Activated B cell treated with CpG ODN at 0.5 μM for 24 hours (primary cell): ENCODE measurements around the gene RUVBL2. TPM values are rescaled to one million over a fixed set of nuclear protein-coding genes. Genes with fewer than 3 reads are reported as not detected.
"Not testable (repeated sequence)": the region's sequence is repeated elsewhere in the genome, so short reads cannot be mapped to it uniquely, and the experiment has no call there.

Experiments used
- ATAC-seq: fragments of 200-7000 bp; cut with Tn5 transposase; one replicate; pipeline ENCODE4 v1.10.0; 2021; ENCODE audit warnings: low read depth, mild to moderate bottlenecking, moderate library complexity
- CTCF ChIA-PET: fragments of 350-600 bp; sonication (Branson Sonifier 250); formaldehyde crosslinking; loops from one replicate; lab custom pipeline; 2021; ENCODE audit warnings: antibody characterized with exemption; lab: Charles Lee
- POLR2A ChIA-PET: fragments of 350-600 bp; sonication (Branson Sonifier 250); formaldehyde crosslinking; loops from one replicate; lab custom pipeline; 2021; ENCODE audit warnings: antibody characterized with exemption; lab: Charles Lee
- DNase-seq: peaks from one replicate; pipeline ENCODE4 v3.0.0; 2022
- H3K27ac Mint-ChIP-seq: one replicate; pipeline ENCODE4 v1.8.0; 2020; ENCODE audit warnings: mixed read lengths
- H3K27me3 Mint-ChIP-seq: one replicate; pipeline ENCODE4 v1.8.0; 2021; ENCODE audit warnings: mixed read lengths
- H3K36me3 Mint-ChIP-seq: one replicate; pipeline ENCODE4 v1.8.0; 2021; ENCODE audit warnings: low read depth, mixed read lengths
- H3K4me1 Mint-ChIP-seq: one replicate; pipeline ENCODE4 v1.8.0; 2021; ENCODE audit warnings: mixed read lengths
- H3K4me3 Mint-ChIP-seq: one replicate; pipeline ENCODE4 v1.8.0; 2020; ENCODE audit warnings: mild to moderate bottlenecking, mixed read lengths
- H3K9me3 Mint-ChIP-seq: one replicate; pipeline ENCODE4 v1.8.0; 2020; ENCODE audit warnings: mixed read lengths
- intact Hi-C: fragments of 100-400 bp; cut with micrococcal nuclease; formaldehyde crosslinking; loops from one replicate; pipeline ENCODE4 v1.15.1; 2024
- total RNA-seq: library from RNA; stranded (reverse); gene quantifications from 2 replicates; pipeline ENCODE4 v1.2.3, GENCODE V29; 2022
- TF ChIP-seq, protein P1 (sequence below): fragments of 200-600 bp; IDR thresholded peaks from one replicate; pipeline ENCODE4 v1.8.0; 2022; ENCODE audit warnings: antibody characterized with exemption, mild to moderate bottlenecking

RUVBL2 gene
- total RNA-seq, 1 donor from 2014 or later: 75.6 TPM

- ChIA-PET POLR2A (interaction anchor here (0.5 to 1.3 kb wide), 4 partner anchors 27 to 740 kb away, joined by 3 to 5 read pairs (median 4); partner anchors contain the start of genes GYS1 and RUVBL2), CTCF (interaction anchor here (2.6 kb wide), 1 partner anchor 21 kb away, joined by 8 read pairs; no protein-coding TSS in a partner anchor)
- no peaks in the 10 kb centered on the region for H3K9me3 Mint-ChIP-seq
- no peak overlapping the region for H3K27ac Mint-ChIP-seq
- no peak overlapping the region for H3K4me3 Mint-ChIP-seq
- peaks cover 3% of the 10 kb centered on the region for H3K27me3 Mint-ChIP-seq
- DNase-seq (no peak), ATAC-seq (no peak)
- peaks cover 8% of the 10 kb centered on the region for H3K36me3 Mint-ChIP-seq
- TF ChIP-seq, protein P1, sequence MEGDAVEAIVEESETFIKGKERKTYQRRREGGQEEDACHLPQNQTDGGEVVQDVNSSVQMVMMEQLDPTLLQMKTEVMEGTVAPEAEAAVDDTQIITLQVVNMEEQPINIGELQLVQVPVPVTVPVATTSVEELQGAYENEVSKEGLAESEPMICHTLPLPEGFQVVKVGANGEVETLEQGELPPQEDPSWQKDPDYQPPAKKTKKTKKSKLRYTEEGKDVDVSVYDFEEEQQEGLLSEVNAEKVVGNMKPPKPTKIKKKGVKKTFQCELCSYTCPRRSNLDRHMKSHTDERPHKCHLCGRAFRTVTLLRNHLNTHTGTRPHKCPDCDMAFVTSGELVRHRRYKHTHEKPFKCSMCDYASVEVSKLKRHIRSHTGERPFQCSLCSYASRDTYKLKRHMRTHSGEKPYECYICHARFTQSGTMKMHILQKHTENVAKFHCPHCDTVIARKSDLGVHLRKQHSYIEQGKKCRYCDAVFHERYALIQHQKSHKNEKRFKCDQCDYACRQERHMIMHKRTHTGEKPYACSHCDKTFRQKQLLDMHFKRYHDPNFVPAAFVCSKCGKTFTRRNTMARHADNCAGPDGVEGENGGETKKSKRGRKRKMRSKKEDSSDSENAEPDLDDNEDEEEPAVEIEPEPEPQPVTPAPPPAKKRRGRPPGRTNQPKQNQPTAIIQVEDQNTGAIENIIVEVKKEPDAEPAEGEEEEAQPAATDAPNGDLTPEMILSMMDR: no peak
- intact Hi-C loops: no loop called here
- peaks cover 32% of the 10 kb centered on the region for H3K4me1 Mint-ChIP-seq
Observed at GRCh38 chr19:49020342-49020741, 26.7 kb downstream of the RUVBL2 start.

DNA sequence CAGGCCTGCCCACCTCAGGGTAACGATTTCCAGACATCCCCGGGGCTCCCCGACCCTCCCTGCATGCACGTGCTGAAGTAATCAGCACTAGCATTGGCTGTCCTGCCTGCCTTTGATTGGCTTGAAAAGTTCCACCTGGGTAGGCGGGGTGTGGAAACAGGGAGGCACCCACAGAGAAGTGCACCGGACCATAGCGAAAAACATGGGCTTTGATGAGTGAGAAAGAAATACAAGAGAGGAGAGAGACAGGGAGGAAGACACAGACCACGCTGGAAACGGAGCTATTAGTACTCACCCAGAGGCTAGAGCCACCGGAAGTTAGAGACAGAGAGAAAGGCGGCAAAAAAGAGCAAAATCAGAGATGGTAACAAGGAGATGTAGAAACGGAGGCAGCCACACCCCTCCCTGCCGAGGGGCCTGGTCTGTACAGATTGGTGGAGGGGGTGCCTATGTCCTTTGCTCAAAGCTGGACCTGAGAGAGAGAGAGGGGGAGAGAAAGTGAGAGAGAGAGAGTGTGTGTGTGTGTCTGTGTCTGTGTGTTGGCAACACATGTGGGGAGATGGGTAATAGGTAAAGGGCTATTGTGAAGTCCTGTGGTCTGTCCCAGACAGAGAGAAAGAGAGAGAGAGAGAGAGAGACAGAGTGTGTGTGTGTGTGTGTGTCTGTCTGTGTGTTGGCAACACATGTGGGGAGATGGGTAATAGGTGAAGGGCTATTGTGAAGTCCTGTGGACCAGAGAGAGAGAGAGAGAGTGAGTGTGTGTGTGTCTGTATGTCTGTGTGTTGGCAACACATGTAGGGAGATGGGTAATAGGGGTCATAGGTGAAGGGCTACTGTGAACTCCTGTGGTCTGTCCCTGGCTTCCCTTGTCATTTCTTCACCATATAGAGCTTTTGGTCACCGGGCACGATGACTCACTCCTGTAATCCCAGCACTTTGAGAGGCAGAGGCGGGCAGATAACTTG, 27.5 kb downstream of the RUVBL2 start:
- no peak overlapping the region for H3K4me3 Mint-ChIP-seq
- H3K27ac Mint-ChIP-seq: no peak overlapping the region
- H3K27me3 Mint-ChIP-seq: peaks cover 3% of the 10 kb centered on the region
- H3K36me3 Mint-ChIP-seq: no peaks in the 10 kb centered on the region
- DNase-seq: no peak
- POLR2A ChIA-PET: interaction anchor here (0.5 to 1.0 kb wide), 4 partner anchors 23 to 102 kb away, joined by 3 to 7 read pairs (median 4); partner anchors contain the start of genes GYS1 and RUVBL2
- intact Hi-C loops: no loop called here
- no peaks in the 10 kb centered on the region for H3K9me3 Mint-ChIP-seq
- peaks cover 32% of the 10 kb centered on the region for H3K4me1 Mint-ChIP-seq
- no peak for ATAC-seq
- CTCF ChIA-PET: no interaction called here
- TF ChIP-seq, protein P1: no peak

DNA sequence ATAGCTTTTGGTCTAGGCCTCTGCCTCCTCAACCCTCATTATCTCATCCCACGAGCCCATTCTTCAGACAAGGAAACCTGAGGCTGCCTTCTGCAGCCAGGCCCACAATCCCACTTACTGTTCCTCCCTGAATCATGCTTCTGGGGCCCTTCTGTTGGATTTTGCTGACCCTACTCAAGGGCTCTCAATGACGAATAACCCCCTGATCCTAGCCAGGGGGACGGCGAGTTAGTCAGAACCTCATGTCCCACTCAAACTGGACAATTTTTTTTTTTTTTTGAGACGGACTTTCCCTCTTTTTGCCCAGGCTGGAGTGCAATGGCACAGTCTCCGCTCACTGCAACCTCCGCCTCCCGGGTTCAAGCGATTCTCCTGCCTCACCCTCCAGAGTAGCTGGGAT, 28.4 kb downstream of the RUVBL2 start:
- peaks cover 3% of the 10 kb centered on the region for H3K27me3 Mint-ChIP-seq
- TF ChIP-seq, protein P1: no peak
- H3K36me3 Mint-ChIP-seq: no peaks in the 10 kb centered on the region
- H3K4me1 Mint-ChIP-seq: peaks cover 32% of the 10 kb centered on the region
- ATAC-seq: no peak
- DNase-seq: no peak
- H3K27ac Mint-ChIP-seq: no peak overlapping the region
- CTCF ChIA-PET: no interaction called here
- intact Hi-C loops: no loop called here
- H3K4me3 Mint-ChIP-seq: no peak overlapping the region
- POLR2A ChIA-PET: interaction anchor here (0.8 kb wide), 1 partner anchor 28 kb away, joined by 4 read pairs; the partner anchor contains the start of gene RUVBL2
- no peaks in the 10 kb centered on the region for H3K9me3 Mint-ChIP-seq

DNA sequence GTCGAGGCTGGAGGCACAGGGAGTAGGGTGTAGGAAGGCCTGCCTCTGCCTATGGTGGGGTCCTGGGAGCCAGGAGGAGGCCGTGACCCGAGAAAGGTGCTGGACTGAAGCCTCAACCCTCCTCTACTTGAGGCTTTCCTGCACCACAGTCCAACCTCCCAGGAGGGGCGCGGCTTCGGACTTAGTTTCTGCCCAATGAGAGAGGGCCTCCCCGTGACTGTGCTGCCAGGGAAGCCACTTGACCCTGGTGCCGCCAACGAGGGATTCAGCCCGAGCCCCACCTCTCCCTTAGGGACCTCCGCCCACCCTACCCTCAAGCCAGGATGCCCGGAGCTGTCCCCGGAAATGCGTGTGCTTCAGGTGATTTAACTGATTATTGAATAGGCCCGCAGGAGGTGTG, 30.5 kb downstream of the RUVBL2 start, which contains the start of gene CGB3:
CGB3 (minus strand) TSS at position 101 of the 400 bp plus-strand sequence. CDS start 362 bp downstream, outside the sequence.
- H3K27me3 Mint-ChIP-seq, DNase-seq, H3K36me3 Mint-ChIP-seq, intact Hi-C loops, H3K27ac Mint-ChIP-seq, CTCF ChIA-PET, H3K9me3 Mint-ChIP-seq, POLR2A ChIA-PET, ATAC-seq, H3K4me3 Mint-ChIP-seq: not testable (repeated sequence)
- H3K4me1 Mint-ChIP-seq: peaks cover 19% of the 10 kb centered on the region

DNA sequence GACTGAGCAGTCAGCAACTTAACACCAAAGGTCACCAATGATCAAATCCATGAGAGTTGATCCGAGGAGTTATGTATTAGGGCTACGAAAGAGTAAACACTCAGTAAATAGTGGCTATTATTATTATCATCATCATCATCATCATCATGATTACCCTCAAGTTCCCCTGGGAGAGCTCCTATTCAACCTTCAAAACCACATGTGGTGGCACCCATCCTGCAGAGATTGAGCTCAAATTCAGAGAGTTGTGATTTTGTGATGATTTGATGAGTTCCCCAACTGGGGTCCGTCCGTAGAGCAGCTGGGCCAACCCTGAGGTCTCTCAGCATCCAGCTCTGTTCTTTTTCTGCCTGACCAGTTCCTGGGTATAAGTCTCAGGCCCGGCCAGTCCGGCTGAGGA, 31.4 kb downstream of the RUVBL2 start:
- H3K4me1 Mint-ChIP-seq: peaks cover 14% of the 10 kb centered on the region
- ATAC-seq, POLR2A ChIA-PET, H3K4me3 Mint-ChIP-seq, H3K27me3 Mint-ChIP-seq, H3K36me3 Mint-ChIP-seq, H3K27ac Mint-ChIP-seq, H3K9me3 Mint-ChIP-seq, DNase-seq, intact Hi-C loops, CTCF ChIA-PET: not testable (repeated sequence)

- H3K4me1 Mint-ChIP-seq, H3K27ac Mint-ChIP-seq, POLR2A ChIA-PET, DNase-seq, ATAC-seq, H3K9me3 Mint-ChIP-seq, H3K36me3 Mint-ChIP-seq, H3K27me3 Mint-ChIP-seq, intact Hi-C loops, CTCF ChIA-PET, H3K4me3 Mint-ChIP-seq: not testable (repeated sequence)
Observed at GRCh38 chr19:49025599-49025998, 31.9 kb downstream of the RUVBL2 start.

DNA sequence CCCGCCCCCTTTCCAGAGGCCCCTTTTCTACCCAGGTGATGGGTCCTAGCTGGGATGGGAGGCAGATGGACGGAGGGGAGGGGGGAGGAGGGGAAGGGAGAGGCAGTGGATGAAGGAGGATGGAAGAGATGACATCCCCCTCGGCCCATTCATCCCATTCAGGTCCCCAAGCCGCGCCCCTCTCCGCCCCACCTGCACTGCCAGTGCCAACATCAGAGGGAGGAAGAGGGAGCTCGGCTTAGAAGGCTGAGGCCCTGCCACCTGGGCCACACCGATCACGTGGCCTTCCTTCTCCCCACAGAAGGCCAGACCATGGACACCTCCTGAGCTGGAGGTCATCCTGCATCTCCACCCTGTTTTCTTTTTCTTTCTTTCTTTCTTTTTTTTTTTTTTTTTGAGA, 35.0 kb downstream of the RUVBL2 start:
- POLR2A ChIA-PET, CTCF ChIA-PET, DNase-seq, ATAC-seq, intact Hi-C loops, H3K36me3 Mint-ChIP-seq, H3K27me3 Mint-ChIP-seq, H3K4me3 Mint-ChIP-seq, H3K4me1 Mint-ChIP-seq, H3K27ac Mint-ChIP-seq, H3K9me3 Mint-ChIP-seq: not testable (repeated sequence)

DNA sequence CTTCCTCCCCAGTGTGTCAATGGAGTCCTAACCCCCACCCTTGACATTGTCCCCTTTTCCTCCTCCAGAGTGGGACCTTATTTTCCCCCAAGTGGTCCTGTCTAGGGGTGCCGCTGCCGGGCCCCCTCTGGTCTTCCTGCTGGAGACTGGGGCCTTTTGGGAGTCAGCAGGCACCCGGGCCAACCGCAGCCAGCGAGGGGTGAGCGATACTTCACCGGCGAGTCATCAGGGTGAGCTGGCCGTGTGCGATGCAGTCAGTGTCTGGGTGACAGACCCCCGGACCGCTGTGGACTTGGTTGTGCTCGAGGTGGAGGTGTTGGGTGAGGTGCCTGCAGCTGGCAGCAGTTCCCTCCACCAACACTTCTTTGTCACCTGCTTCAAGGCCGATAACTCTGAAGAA, 36.1 kb downstream of the RUVBL2 start:
- H3K27ac Mint-ChIP-seq, CTCF ChIA-PET, H3K9me3 Mint-ChIP-seq, ATAC-seq, DNase-seq, H3K4me1 Mint-ChIP-seq, intact Hi-C loops, POLR2A ChIA-PET, H3K27me3 Mint-ChIP-seq, H3K36me3 Mint-ChIP-seq, H3K4me3 Mint-ChIP-seq: not testable (repeated sequence)

GRCh38 chr19:49030323-49030722, 36.6 kb downstream of the RUVBL2 start:
- H3K4me3 Mint-ChIP-seq, H3K36me3 Mint-ChIP-seq, H3K27me3 Mint-ChIP-seq, POLR2A ChIA-PET, H3K9me3 Mint-ChIP-seq, H3K27ac Mint-ChIP-seq, ATAC-seq, intact Hi-C loops, DNase-seq, CTCF ChIA-PET, H3K4me1 Mint-ChIP-seq: not testable (repeated sequence)
